K562 (cell line): ENCODE data around the gene MCC. TPM values are rescaled to one million over a fixed set of nuclear protein-coding genes. Genes with fewer than 3 reads are reported as not detected.

ENCODE experiments used
- BRCA1 ChIP-seq, 2 experiments: fragments of 450-650 bp in 1 of 2; sonication (generic) in 1 of 2; formaldehyde crosslinking in 1 of 2; IDR thresholded peaks; 2 replicates each; pipeline versions ENCODE4 v1.5.0 to v1.6.1; 2017 to 2020; ENCODE audit warnings: mild to moderate bottlenecking in 1 of 2, missing genetic modification reagents in 1 of 2
- BRD9 ChIP-seq: fragments of 450-650 bp; IDR thresholded peaks from 2 replicates; pipeline ENCODE4 v1.6.1; 2018; ENCODE audit warnings: low read depth; ENCODE audit not compliant: partially characterized antibody
- CEBPG ChIP-seq, 3 experiments: fragments of 200-800 bp in 1 of 3; sonication (Bioruptor generic) in 1 of 3; sonication (generic) in 1 of 3; formaldehyde crosslinking in 1 of 3; IDR thresholded peaks in 2 of 3; conservative IDR thresholded peaks in 1 of 3; 2 replicates each; pipeline versions ENCODE4 v1.6.1 to v1.8.0; 2016 to 2022; ENCODE audit warnings: missing compliant biosample characterization in 2 of 3, missing genetic modification characterization in 2 of 3, mild to moderate bottlenecking in 1 of 3, missing genetic modification reagents in 1 of 3
- FOXA1 ChIP-seq: fragments of 450-650 bp; IDR thresholded peaks from 2 replicates; pipeline ENCODE4 v1.6.1; 2016; ENCODE audit warnings: mild to moderate bottlenecking, borderline replicate concordance
- KDM5B ChIP-seq: fragments of 200-600 bp; sonication (generic); IDR thresholded peaks from 2 replicates; pipeline ENCODE4 v1.6.1; 2012; ENCODE audit warnings: low read depth, mild to moderate bottlenecking, moderate library complexity, low read length, control low read depth, inconsistent platforms; ENCODE audit not compliant: insufficient replicate concordance
- MTA3 ChIP-seq: fragments of 450-650 bp; formaldehyde crosslinking; IDR thresholded peaks from 2 replicates; pipeline ENCODE4 v1.6.1; 2017; ENCODE audit warnings: mild to moderate bottlenecking, borderline replicate concordance
- NFATC3 ChIP-seq: fragments of 450-650 bp; IDR thresholded peaks from 2 replicates; pipeline ENCODE4 v1.6.1; 2017; ENCODE audit warnings: mild to moderate bottlenecking
- SP2 ChIP-seq: IDR thresholded peaks from 2 replicates; pipeline ENCODE4 v1.6.1; 2011; ENCODE audit warnings: mild to moderate bottlenecking, low read depth, low read length, moderate library complexity; ENCODE audit not compliant: poor library complexity, severe bottlenecking; ENCODE audit errors: extremely low read depth
- ZBTB1 ChIP-seq: sonication (generic); formaldehyde crosslinking; IDR thresholded peaks from 2 replicates; pipeline ENCODE4 v1.8.1; 2023; ENCODE audit warnings: missing genetic modification reagents, low read depth, mild to moderate bottlenecking, borderline replicate concordance
- ZKSCAN8 ChIP-seq: fragments of 200-800 bp; sonication (Bioruptor generic); IDR thresholded peaks from 2 replicates; pipeline ENCODE4 v1.6.1; 2016; ENCODE audit warnings: missing genetic modification characterization, missing compliant biosample characterization
- ZNF165 ChIP-seq: fragments of 250-450 bp; sonication (Bioruptor Pico); IDR thresholded peaks from 2 replicates; pipeline ENCODE4 v1.4.0; 2020; ENCODE audit warnings: borderline replicate concordance
- ZNF184 ChIP-seq: sonication (generic); formaldehyde crosslinking; IDR thresholded peaks from 2 replicates; pipeline ENCODE4 v1.5.0; 2020; ENCODE audit warnings: missing genetic modification reagents
- ZNF507 ChIP-seq: conservative IDR thresholded peaks from 2 replicates; pipeline ENCODE4 v1.6.1; 2017; ENCODE audit warnings: missing genetic modification characterization, missing compliant biosample characterization
- ZNF785 ChIP-seq: fragments of 250-450 bp; sonication (Bioruptor Pico); IDR thresholded peaks from 2 replicates; pipeline ENCODE4 v1.4.0; 2020; ENCODE audit warnings: mild to moderate bottlenecking
- polyA plus RNA-seq, 8 experiments: library from polyadenylated mRNA; depleted of rRNA in 4 of 8; stranded (reverse) in 5 of 8; unstranded in 3 of 8; fragments of >200 nt; fragmentation: Nextera tagmentation in 2 of 8; fragmentation: Illumina TruSeq in 1 of 8; extraction: Ambion mirVana in 2 of 8; extraction: Trizol in 1 of 8; gene quantifications; 2 replicates each; pipeline versions ENCODE4 v1.2.1 to v1.2.3, GENCODE V29; 2011 to 2014; ENCODE audit warnings: inconsistent platforms in 1 of 8, missing spikeins in 1 of 8
- total RNA-seq, 7 experiments: library from RNA; depleted of rRNA in 6 of 7; stranded (reverse); fragments of >200 nt in 6 of 7; fragmentation: Illumina TruSeq in 2 of 7; extraction: Trizol in 2 of 7; gene quantifications; 2 replicates each; pipeline versions ENCODE4 v1.2.1 to v1.2.3, GENCODE V29; 2011 to 2021; ENCODE audit warnings: low replicate concordance in 1 of 7
- TF ChIP-seq, protein P1 (sequence below): fragments of 450-650 bp; conservative IDR thresholded peaks from 2 replicates; pipeline ENCODE4 v1.6.1; 2016; ENCODE audit warnings: missing genetic modification characterization, low read depth, mild to moderate bottlenecking, missing compliant biosample characterization, moderate library complexity
- TF ChIP-seq, protein P2 (sequence below), 2 experiments: fragments of 450-650 bp; conservative IDR thresholded peaks; 2 replicates each; pipeline ENCODE4 v1.6.1; 2017; ENCODE audit warnings: mild to moderate bottlenecking in 2 of 2, moderate library complexity in 2 of 2
- TF ChIP-seq, protein P3 (sequence below): sonication (generic); formaldehyde crosslinking; IDR thresholded peaks from 2 replicates; pipeline ENCODE4 v1.4.0; 2020; ENCODE audit warnings: mild to moderate bottlenecking, missing genetic modification reagents
- TF ChIP-seq, protein P4 (sequence below): fragments of 250-450 bp; sonication (Bioruptor Pico); IDR thresholded peaks from 2 replicates; pipeline ENCODE4 v1.5.0; 2021

Gene MCC
- total and polyA plus RNA-seq, 9 of the 15 experiments (the other 6 are each of a cell fraction or from before 2014, with no cell fraction given), result 0.04 to 0.24 (median 0.06) TPM; not detected in 1

DNA sequence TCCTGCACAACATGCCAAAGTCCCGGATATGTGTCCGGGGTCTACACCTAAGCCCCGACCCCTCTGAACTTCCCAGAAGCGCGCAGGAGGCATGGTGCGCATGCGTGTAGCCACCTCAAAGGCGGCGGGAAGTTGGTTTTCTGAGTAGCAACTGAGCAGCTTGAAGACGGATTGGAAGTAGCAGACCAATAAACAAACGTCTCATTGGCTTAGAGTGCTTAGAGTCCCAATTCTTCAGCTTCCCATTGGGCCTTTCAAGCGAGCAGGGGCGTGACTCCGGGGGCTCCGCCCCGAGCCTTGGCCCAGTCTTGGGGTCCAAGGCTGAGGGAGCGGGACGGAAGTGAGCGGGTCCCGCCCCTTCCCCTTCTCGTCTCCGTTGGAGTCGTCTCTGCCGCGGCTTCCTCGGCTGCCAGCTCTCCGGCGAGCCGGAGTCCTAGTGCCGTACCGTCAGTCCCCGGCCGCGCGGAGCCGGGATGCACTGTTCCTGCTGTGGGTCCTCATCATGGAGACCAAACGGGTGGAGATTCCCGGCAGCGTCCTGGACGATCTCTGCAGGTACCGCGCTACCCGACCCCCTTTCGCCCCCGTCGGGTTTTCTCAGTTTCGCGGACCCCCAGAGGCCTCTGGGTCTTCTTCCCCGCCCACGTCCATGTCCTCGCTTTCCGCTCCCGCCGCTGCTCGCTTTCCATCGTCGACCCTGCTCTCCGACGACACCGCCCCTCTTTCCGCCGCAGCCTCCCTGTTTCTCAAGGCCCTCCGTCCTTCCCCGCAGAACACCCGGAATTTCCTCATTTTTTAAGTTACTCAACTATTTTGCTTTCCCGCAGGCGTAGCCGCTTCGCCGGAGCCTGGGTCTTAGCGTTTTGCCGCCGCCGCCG, 511.6 kb downstream of the MCC start, which contains the start of gene DCP2 (continued):
- TF ChIP-seq, protein P1, sequence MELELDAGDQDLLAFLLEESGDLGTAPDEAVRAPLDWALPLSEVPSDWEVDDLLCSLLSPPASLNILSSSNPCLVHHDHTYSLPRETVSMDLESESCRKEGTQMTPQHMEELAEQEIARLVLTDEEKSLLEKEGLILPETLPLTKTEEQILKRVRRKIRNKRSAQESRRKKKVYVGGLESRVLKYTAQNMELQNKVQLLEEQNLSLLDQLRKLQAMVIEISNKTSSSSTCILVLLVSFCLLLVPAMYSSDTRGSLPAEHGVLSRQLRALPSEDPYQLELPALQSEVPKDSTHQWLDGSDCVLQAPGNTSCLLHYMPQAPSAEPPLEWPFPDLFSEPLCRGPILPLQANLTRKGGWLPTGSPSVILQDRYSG (tag), result no peak; the same call in 1 of the 2 replicates
- TF ChIP-seq, protein P2, sequence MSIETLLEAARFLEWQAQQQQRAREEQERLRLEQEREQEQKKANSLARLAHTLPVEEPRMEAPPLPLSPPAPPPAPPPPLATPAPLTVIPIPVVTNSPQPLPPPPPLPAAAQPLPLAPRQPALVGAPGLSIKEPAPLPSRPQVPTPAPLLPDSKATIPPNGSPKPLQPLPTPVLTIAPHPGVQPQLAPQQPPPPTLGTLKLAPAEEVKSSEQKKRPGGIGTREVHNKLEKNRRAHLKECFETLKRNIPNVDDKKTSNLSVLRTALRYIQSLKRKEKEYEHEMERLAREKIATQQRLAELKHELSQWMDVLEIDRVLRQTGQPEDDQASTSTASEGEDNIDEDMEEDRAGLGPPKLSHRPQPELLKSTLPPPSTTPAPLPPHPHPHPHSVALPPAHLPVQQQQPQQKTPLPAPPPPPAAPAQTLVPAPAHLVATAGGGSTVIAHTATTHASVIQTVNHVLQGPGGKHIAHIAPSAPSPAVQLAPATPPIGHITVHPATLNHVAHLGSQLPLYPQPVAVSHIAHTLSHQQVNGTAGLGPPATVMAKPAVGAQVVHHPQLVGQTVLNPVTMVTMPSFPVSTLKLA (conservative IDR thresholded peaks at IDR 0.05), result peak in 1 of 2 experiments; percentile 51; a peak in 2 of 4 replicates
- TF ChIP-seq, protein P3, sequence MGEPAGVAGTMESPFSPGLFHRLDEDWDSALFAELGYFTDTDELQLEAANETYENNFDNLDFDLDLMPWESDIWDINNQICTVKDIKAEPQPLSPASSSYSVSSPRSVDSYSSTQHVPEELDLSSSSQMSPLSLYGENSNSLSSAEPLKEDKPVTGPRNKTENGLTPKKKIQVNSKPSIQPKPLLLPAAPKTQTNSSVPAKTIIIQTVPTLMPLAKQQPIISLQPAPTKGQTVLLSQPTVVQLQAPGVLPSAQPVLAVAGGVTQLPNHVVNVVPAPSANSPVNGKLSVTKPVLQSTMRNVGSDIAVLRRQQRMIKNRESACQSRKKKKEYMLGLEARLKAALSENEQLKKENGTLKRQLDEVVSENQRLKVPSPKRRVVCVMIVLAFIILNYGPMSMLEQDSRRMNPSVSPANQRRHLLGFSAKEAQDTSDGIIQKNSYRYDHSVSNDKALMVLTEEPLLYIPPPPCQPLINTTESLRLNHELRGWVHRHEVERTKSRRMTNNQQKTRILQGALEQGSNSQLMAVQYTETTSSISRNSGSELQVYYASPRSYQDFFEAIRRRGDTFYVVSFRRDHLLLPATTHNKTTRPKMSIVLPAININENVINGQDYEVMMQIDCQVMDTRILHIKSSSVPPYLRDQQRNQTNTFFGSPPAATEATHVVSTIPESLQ, result 0 out of 2 replicates have a peak, but pooled peaks have one; percentile 57
- TF ChIP-seq KDM5B (peak; percentile 88), MTA3 (peak; percentile 84; the same call in 1 of the 2 replicates), NFATC3 (no peak), ZNF507 (tag) (no peak), ZNF785 (CRISPR knock-in tag) (no peak), ZBTB1 (CRISPR knock-in tag) (0 out of 2 replicates have a peak, but pooled peaks have one; percentile 43), ZKSCAN8 (CRISPR knock-in tag) (no peak), BRD9 (peak; percentile 29), CEBPG (CRISPR knock-in tag; IDR thresholded peaks at IDR 0.05) (no peak), CEBPG (tag; conservative IDR thresholded peaks at IDR 0.05 in 1 of 2, IDR thresholded peaks at IDR 0.05 in 1 of 2) (no peak), ZNF165 (CRISPR knock-in tag) (no peak), BRCA1 (IDR thresholded peaks at IDR 0.05) (no peak), BRCA1 (CRISPR knock-in tag; IDR thresholded peaks at IDR 0.05) (no peak), FOXA1 (no peak), SP2 (no peak), ZNF184 (no peak)
- TF ChIP-seq, protein P4, sequence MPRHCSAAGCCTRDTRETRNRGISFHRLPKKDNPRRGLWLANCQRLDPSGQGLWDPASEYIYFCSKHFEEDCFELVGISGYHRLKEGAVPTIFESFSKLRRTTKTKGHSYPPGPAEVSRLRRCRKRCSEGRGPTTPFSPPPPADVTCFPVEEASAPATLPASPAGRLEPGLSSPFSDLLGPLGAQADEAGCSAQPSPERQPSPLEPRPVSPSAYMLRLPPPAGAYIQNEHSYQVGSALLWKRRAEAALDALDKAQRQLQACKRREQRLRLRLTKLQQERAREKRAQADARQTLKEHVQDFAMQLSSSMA (CRISPR knock-in tag), result 0 out of 2 replicates have a peak, but pooled peaks have one; percentile 65
